GM12801 (cell line): ENCODE measurements around the gene SLAIN2.

ENCODE experiments used
- TF ChIP-seq, protein P1 (sequence below): IDR thresholded peaks from one replicate; pipeline ENCODE4 v1.5.1; 2011; ENCODE audit warnings: control low read depth; ENCODE audit not compliant: insufficient read length; ENCODE audit errors: extremely low read depth

SLAIN2 gene

DNA sequence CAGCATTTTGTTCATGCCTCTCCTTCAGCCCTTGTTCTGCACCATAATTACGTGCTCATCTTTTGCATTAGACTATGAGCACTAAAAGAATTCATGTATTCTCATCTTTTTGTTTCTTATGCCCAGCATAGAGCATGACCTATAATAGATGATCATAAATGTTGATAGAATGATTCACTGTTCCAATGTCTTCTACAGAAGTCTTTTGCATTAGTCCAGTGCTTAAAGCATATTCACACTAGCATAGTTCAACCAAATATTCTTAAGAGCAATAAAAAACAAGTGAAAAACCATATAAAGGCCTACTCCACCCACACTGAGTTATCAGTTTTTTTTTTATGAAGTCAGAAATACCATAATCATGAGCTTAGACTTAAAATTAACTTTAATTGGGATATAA, 105.3 kb downstream of the SLAIN2 start:
- TF ChIP-seq, protein P1, sequence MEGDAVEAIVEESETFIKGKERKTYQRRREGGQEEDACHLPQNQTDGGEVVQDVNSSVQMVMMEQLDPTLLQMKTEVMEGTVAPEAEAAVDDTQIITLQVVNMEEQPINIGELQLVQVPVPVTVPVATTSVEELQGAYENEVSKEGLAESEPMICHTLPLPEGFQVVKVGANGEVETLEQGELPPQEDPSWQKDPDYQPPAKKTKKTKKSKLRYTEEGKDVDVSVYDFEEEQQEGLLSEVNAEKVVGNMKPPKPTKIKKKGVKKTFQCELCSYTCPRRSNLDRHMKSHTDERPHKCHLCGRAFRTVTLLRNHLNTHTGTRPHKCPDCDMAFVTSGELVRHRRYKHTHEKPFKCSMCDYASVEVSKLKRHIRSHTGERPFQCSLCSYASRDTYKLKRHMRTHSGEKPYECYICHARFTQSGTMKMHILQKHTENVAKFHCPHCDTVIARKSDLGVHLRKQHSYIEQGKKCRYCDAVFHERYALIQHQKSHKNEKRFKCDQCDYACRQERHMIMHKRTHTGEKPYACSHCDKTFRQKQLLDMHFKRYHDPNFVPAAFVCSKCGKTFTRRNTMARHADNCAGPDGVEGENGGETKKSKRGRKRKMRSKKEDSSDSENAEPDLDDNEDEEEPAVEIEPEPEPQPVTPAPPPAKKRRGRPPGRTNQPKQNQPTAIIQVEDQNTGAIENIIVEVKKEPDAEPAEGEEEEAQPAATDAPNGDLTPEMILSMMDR = no peak

DNA sequence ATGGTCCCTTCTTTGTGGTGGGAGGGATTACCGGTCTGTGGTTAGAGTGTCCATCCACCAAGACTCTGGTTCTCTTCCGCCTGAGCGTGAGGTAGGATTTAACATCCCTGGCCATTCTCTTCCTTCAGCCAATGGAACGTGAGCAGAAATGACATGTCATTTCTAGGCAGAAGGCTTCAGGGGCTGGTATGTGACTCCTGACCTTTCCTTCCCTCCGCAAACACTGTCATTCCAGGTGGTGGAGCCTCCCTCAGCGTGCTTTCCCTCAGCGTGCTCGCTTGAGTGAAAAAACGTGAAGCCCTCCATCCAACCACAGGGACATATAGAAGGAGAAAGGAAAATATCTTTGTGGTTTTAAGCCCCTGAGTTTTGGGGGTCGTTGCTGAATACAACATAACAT, 107.8 kb downstream of the SLAIN2 start:
- TF ChIP-seq, protein P1 = no peak

DNA sequence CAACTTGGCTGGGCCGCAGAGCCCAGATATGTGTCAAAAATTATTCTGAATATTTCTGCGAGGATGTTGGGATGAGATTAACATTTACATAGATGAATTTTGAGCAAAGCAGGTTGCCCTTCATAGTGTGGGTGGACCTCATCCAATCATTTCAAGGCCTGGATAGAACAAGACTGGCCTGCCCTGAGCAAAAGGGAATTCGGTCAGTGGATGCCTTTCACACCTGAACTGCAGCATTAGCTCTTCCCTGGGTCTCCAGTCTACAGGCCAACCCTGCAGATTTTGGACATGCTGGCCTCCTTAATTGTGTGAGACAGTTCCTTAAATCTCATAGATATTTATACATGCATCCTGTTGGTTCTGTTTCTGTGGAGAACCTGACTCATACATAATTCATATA, 109.4 kb downstream of the SLAIN2 start:
- TF ChIP-seq, protein P1 = no peak

DNA sequence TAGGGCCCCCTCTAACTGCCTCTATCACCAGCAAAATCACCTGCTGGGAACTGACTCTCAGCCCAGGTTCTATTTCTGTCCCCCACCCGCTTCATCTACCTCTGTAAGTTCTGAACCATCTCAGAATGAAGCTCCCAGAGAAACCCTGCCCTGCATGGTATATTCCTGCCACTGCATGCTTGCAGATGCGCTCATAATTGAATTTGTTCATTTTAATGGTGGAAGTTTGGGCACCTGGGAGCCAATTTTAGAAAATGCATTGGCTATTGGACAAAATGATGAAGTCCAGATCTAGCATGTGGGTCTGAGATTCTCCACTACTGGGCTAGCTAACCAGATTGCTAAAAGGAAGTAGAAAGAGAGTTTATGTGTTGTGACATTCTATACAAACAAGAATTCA, 113.3 kb downstream of the SLAIN2 start:
- TF ChIP-seq, protein P1 = no peak

DNA sequence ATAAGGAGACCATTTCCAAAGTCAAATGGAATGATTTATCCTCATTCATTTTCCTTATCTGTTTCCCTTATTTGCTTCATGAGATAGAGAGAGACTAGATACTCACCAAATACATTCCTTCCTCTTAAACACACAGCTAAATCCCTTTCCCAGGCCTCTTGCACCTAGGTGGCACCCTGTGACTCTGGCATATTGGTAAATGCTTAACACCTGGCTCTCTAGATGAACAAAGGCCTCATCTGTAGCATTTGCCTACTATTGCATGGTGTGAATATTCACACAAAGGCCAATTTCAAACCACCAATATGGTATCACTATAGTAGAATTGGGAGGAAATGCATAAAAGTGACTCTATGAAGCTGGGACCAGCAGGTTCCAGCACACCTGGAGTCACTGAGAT, 119.7 kb downstream of the SLAIN2 start:
- TF ChIP-seq, protein P1 = no peak

DNA sequence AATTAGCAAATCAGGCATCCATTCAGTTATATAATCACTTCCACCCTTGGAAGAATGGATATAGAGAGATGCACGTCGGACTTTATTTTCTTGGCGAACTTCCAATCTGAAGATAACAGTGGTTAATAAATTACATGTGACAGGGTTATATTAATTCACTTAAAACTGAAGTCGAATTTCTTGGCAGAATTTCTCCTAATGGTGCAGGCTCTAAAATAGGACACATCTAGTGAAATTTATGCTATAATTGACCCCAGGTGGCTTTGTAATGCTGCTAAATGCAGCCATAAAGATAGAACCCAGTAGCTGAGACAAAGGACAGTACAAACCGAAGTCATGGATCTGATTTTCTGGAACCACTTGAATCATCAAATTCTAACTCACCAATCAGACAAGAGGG, 121.0 kb downstream of the SLAIN2 start:
- TF ChIP-seq, protein P1 = no peak

DNA sequence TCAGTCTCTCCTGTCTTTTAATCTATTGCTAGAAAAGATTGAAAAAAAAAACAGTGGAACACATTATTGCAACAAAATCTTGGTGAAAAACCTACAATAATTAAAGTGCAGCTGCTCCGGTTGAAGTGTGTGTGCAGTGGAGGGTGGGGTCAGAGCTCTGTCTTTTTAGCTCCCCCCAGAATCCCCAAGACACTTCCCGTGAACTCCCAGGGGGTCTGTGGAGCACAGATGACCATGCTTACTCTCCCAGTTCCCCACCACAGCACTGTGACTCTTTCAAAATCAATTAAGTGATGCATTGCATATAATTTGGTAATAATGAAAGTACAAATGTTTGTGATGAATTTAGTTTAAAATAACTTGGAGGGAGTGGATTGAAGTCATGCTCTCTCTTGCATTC, 126.1 kb downstream of the SLAIN2 start:
- TF ChIP-seq, protein P1 = no peak

DNA sequence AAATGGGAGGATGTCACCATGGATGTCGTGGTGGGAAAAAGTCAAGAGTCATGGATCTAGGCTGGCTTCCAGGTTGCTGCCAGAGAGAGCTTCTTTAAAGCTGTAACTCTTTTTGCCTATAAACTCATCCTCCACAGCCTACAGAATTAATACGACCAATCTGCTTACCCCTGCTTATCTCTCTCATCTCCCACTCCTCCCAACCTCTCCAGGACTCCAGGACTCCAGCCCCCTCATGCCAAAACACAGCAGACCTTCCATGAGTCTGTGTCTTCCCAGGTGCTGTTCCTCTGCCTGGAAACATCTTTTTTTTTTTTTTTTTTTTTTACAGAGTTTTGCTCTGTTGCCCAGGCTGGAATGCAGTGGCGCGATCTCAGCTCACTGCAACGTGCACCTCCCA, 126.6 kb downstream of the SLAIN2 start:
- TF ChIP-seq, protein P1 = no peak
